ENCODE data around the gene RTTN. TPM values are rescaled to one million over a fixed set of nuclear protein-coding genes. Genes with fewer than 3 reads are reported as not detected.

RTTN gene
- total and polyA plus RNA-seq, 2 of the 13 experiments (the other 11 are each of a cell fraction or from before 2014, with no cell fraction given): 5.4 to 18.7 TPM

DNA sequence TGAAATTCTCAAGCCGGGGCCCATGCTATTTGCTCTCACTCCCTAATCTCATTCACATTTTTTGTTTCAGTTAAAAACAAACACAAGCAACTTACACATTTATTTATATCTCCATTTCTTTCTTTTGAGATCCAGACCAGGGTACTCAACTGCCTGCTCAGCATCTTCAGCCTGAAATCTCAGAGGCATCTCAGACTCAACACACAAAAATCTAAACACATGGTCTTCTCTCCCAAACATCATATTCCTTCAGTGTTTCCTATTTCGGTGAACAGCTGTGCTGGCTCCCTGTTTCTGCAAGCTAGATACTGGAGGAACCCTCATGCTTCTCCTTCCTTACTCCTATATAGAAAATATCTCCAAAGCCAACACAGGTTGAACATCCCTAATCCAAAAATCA lies 11.3 kb upstream of the RTTN start (continued):
- TF ChIP-seq, protein P1, sequence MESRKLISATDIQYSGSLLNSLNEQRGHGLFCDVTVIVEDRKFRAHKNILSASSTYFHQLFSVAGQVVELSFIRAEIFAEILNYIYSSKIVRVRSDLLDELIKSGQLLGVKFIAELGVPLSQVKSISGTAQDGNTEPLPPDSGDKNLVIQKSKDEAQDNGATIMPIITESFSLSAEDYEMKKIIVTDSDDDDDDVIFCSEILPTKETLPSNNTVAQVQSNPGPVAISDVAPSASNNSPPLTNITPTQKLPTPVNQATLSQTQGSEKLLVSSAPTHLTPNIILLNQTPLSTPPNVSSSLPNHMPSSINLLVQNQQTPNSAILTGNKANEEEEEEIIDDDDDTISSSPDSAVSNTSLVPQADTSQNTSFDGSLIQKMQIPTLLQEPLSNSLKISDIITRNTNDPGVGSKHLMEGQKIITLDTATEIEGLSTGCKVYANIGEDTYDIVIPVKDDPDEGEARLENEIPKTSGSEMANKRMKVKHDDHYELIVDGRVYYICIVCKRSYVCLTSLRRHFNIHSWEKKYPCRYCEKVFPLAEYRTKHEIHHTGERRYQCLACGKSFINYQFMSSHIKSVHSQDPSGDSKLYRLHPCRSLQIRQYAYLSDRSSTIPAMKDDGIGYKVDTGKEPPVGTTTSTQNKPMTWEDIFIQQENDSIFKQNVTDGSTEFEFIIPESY (CRISPR knock-in tag; IDR thresholded peaks at IDR 0.05): no peak

- POLR2A ChIA-PET: no interaction called here
- H3K27ac ChIP-seq (ENCODE audit: extremely low read length, insufficient read depth, low read length): no peak overlapping the region
- H3K4me2 ChIP-seq (ENCODE audit: low read depth, low read length): peak overlapping the region; percentile 85
- in situ Hi-C loops (cut with HindIII; ENCODE audit: extremely low pct_ligation_motif_present, low pct_unique_long_range_greater_than_20kb): loop anchor here (5.0 kb wide), 2 partner anchors 75 to 240 kb away; no protein-coding TSS in a partner anchor
- ATAC-seq (no peak), FAIRE-seq (no peak), DNase-seq (ENCODE audit: low spot score) (no peak)
- no peak overlapping the region; a peak in 2 of 6 replicates for H3K4me3 ChIP-seq (replicated peaks in 1 of 3; ENCODE audit: insufficient read depth in 1 of 3, low read depth in 2 of 3, low read length in 3 of 3)
- 0 out of 2 replicates have a peak overlapping the region, but pooled peaks have one; percentile 91 for H3K9ac ChIP-seq (ENCODE audit: insufficient read depth, low read depth, low read length)
- CTCF ChIA-PET (ENCODE audit: low intra/inter-chr PET ratio, low total read pairs): no interaction called here
- no peaks in the 10 kb centered on the region; a peak in 2 of 5 replicates for H3K36me3 ChIP-seq (replicated peaks in 1 of 2; ENCODE audit: control insufficient read depth in 1 of 2, insufficient read depth in 2 of 2, low read length in 2 of 2)
- no peaks in the 10 kb centered on the region; a peak in 1 of 5 replicates for H3K27me3 ChIP-seq (ENCODE audit: control insufficient read depth in 1 of 2, insufficient read depth in 2 of 2, low read length in 2 of 2)
- BruUV-seq (replicated peaks): no TSS peak
- peaks cover 18% of the 10 kb centered on the region for H3K79me2 ChIP-seq (ENCODE audit: insufficient read depth, low read length)
- H2AFZ ChIP-seq (ENCODE audit: low read length): peak overlapping the region; percentile 92
- 82% methylated on average over 4 of the region's 4 CpGs for whole genome bisulfite sequencing (ENCODE audit: low lambda C conversion rate)
- no peaks in the 10 kb centered on the region for H3K9me3 ChIP-seq (ENCODE audit: low read length)
- TF ChIP-seq ZNF510 (CRISPR knock-in tag; IDR thresholded peaks at IDR 0.05; ENCODE audit: low read depth) (no peak), STAG1 (CRISPR knock-in tag; IDR thresholded peaks at IDR 0.05) (0 out of 2 replicates have a peak, but pooled peaks have one; percentile 4)
- intact Hi-C loops (cut with micrococcal nuclease; ENCODE audit: unreplicated experiment): loop anchor here (10.0 kb wide), 1 partner anchor 1492 kb away; the partner anchor contains the start of gene TMX3
- H3K4me1 ChIP-seq (ENCODE audit: insufficient read depth, low read length): peaks cover 26% of the 10 kb centered on the region
- H4K20me1 ChIP-seq (ENCODE audit: insufficient read depth, low read length): no peaks in the 10 kb centered on the region
Observed at GRCh38 chr18:70207181-70207580, 1.7 kb upstream of the RTTN start.

DNA sequence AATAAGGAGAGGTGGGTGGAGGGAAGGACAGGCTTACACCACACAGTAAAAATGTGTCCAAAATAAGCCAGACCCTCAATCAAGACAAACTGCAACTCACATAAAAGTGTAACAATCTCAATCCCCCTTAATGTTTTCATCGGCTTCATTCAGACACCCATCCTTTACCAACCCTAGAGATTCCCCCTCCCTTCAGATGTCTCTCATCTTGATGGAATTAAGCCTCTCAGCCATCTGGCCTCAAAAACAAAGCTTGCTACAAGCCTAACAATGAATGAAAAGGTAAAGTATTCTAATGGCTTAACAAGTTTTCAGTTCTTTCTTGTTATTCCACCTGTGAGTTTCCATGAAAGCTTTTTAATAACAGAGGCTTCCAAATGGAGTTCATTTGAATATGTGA lies 5.2 kb downstream of the RTTN start:
- intact Hi-C loops (cut with micrococcal nuclease; ENCODE audit: unreplicated experiment) (loop anchor here (10.0 kb wide), 1 partner anchor 1485 kb away; the partner anchor contains the start of gene TMX3), in situ Hi-C loops (cut with HindIII; ENCODE audit: extremely low pct_ligation_motif_present, low pct_unique_long_range_greater_than_20kb) (no loop called here)
- Histone ChIP-seq H3K27me3 (ENCODE audit: control insufficient read depth in 1 of 2, insufficient read depth in 2 of 2, low read length in 2 of 2) (no peaks in the 10 kb centered on the region; a peak in 1 of 5 replicates), H2AFZ (ENCODE audit: low read length) (no peak overlapping the region), H4K20me1 (ENCODE audit: insufficient read depth, low read length) (no peaks in the 10 kb centered on the region), H3K27ac (ENCODE audit: extremely low read length, insufficient read depth, low read length) (no peak overlapping the region), H3K9ac (ENCODE audit: insufficient read depth, low read depth, low read length) (no peak overlapping the region), H3K4me2 (ENCODE audit: low read depth, low read length) (no peak overlapping the region), H3K4me1 (ENCODE audit: insufficient read depth, low read length) (peaks cover 13% of the 10 kb centered on the region), H3K36me3 (replicated peaks in 1 of 2; ENCODE audit: control insufficient read depth in 1 of 2, insufficient read depth in 2 of 2, low read length in 2 of 2) (peaks cover 3 to 41% of the 10 kb centered on the region in 2 experiments), H3K4me3 (replicated peaks in 1 of 3; ENCODE audit: insufficient read depth in 1 of 3, low read depth in 2 of 3, low read length in 3 of 3) (no peak overlapping the region), H3K9me3 (ENCODE audit: low read length) (no peaks in the 10 kb centered on the region), H3K79me2 (ENCODE audit: insufficient read depth, low read length) (peaks cover 18% of the 10 kb centered on the region)
- ATAC-seq: no peak
- FAIRE-seq: no peak
- no TSS peak for BruUV-seq (replicated peaks)
- ChIA-PET POLR2A (no interaction called here), CTCF (ENCODE audit: low intra/inter-chr PET ratio, low total read pairs) (no interaction called here)
- no peak for DNase-seq (ENCODE audit: low spot score)
- 0% methylated on average over 1 of the region's 1 CpG for WGBS (ENCODE audit: low lambda C conversion rate)
- no peak for TF ChIP-seq MBNL3 (CRISPR knock-in tag; conservative IDR thresholded peaks at IDR 0.05)
- TF ChIP-seq ZNF44 (CRISPR knock-in tag; IDR thresholded peaks at IDR 0.05): no peak
- no peak for TF ChIP-seq ETV6 (CRISPR knock-in tag; conservative IDR thresholded peaks at IDR 0.05)
- no peak for TF ChIP-seq ELF4 (CRISPR knock-in tag; IDR thresholded peaks at IDR 0.05; ENCODE audit: borderline replicate concordance)
- no peak for TF ChIP-seq CREB1 (IDR thresholded peaks at IDR 0.05)
- TF ChIP-seq CREB1 (CRISPR knock-in tag; IDR thresholded peaks at IDR 0.05): no peak
- no peak for TF ChIP-seq ZNF713 (CRISPR knock-in tag; IDR thresholded peaks at IDR 0.05)
- no peak for TF ChIP-seq REXO4 (CRISPR knock-in tag; IDR thresholded peaks at IDR 0.05; ENCODE audit: borderline replicate concordance)
- TF ChIP-seq DMAP1 (CRISPR knock-in tag; IDR thresholded peaks at IDR 0.05): no peak
- TF ChIP-seq PPARG (CRISPR knock-in tag; conservative IDR thresholded peaks at IDR 0.05): no peak
- TF ChIP-seq KLF11 (CRISPR knock-in tag; IDR thresholded peaks at IDR 0.05): no peak
- no peak for TF ChIP-seq ZNF615 (CRISPR knock-in tag; IDR thresholded peaks at IDR 0.05; ENCODE audit: borderline replicate concordance)
- TF ChIP-seq, protein P2, sequence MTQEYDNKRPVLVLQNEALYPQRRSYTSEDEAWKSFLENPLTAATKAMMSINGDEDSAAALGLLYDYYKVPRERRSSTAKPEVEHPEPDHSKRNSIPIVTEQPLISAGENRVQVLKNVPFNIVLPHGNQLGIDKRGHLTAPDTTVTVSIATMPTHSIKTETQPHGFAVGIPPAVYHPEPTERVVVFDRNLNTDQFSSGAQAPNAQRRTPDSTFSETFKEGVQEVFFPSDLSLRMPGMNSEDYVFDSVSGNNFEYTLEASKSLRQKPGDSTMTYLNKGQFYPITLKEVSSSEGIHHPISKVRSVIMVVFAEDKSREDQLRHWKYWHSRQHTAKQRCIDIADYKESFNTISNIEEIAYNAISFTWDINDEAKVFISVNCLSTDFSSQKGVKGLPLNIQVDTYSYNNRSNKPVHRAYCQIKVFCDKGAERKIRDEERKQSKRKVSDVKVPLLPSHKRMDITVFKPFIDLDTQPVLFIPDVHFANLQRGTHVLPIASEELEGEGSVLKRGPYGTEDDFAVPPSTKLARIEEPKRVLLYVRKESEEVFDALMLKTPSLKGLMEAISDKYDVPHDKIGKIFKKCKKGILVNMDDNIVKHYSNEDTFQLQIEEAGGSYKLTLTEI (CRISPR knock-in tag; conservative IDR thresholded peaks at IDR 0.05): no peak
